Gastroesophageal sphincter (tissue), 3 donors: ENCODE results near the gene NUDT9.

Experiments used
- CTCF ChIP-seq, 4 experiments: fragments of 200-600 bp in 2 of 4; fragments of 450-650 bp in 2 of 4; sonication (generic) in 1 of 4; IDR thresholded peaks; one replicate each; pipeline ENCODE4 v1.5.1; 2017 to 2019; ENCODE audit warnings: antibody characterized with exemption in 4 of 4, mild to moderate bottlenecking in 2 of 4, moderate library complexity in 2 of 4
- EP300 ChIP-seq: sonication (generic); formaldehyde crosslinking; IDR thresholded peaks from one replicate; pipeline ENCODE4 v1.6.1; 2017; ENCODE audit warnings: antibody characterized with exemption, mild to moderate bottlenecking
- POLR2A ChIP-seq, 2 donors: fragments of 450-650 bp; IDR thresholded peaks; one replicate each; pipeline ENCODE4 v1.6.1; 2017; ENCODE audit warnings: antibody characterized with exemption in 2 of 2, mild to moderate bottlenecking in 2 of 2, moderate library complexity in 1 of 2
- POLR2AphosphoS5 ChIP-seq: sonication (generic); formaldehyde crosslinking; IDR thresholded peaks from one replicate; pipeline ENCODE4 v1.6.1; 2017; ENCODE audit warnings: antibody characterized with exemption

- TF ChIP-seq POLR2A (IDR thresholded peaks at IDR 0.05), result no peak
- no peak for TF ChIP-seq CTCF (IDR thresholded peaks at IDR 0.05)
- TF ChIP-seq EP300, result no peak
- peak; percentile 73 for TF ChIP-seq POLR2AphosphoS5
These were observed 84.8 kb downstream of the NUDT9 start for GRCh38 chr4:87506974-87507701.
